Measurements from ENCODE around the gene ARHGEF1.
"Not testable (repeated sequence)": the region's sequence is repeated elsewhere in the genome, so short reads cannot be mapped to it uniquely, and the experiment has no call there.

ARHGEF1 gene

GRCh38 chr19:41906916-41907680 lies 24.1 kb downstream of the ARHGEF1 start:
- no peak for DNase-seq

- DNase-seq, result no peak
Observed at GRCh38 chr19:41907994-41908615, 25.1 kb downstream of the ARHGEF1 start.

GRCh38 chr19:41908724-41909464 lies 25.9 kb downstream of the ARHGEF1 start:
- no peak for DNase-seq

- no peak for DNase-seq
Observed at GRCh38 chr19:41909706-41910105, 26.7 kb downstream of the ARHGEF1 start.

GRCh38 chr19:41910240-41910991 lies 27.4 kb downstream of the ARHGEF1 start:
- DNase-seq, result no peak

GRCh38 chr19:41910992-41911888 lies 28.3 kb downstream of the ARHGEF1 start:
- DNase-seq, result no peak

GRCh38 chr19:41911889-41912731 lies 29.1 kb downstream of the ARHGEF1 start:
- DNase-seq, result no peak

GRCh38 chr19:41912899-41913537 lies 30.0 kb downstream of the ARHGEF1 start:
- DNase-seq, result no peak

GRCh38 chr19:41913538-41914423 lies 30.8 kb downstream of the ARHGEF1 start:
- no peak for DNase-seq

- not testable (repeated sequence) for DNase-seq
Observed at GRCh38 chr19:41914424-41914834, 31.4 kb downstream of the ARHGEF1 start.

GRCh38 chr19:41915021-41915775 lies 32.2 kb downstream of the ARHGEF1 start:
- no peak for DNase-seq

- no peak for DNase-seq
Observed at GRCh38 chr19:41915776-41916414, 32.9 kb downstream of the ARHGEF1 start.

GRCh38 chr19:41917676-41918075 lies 34.7 kb downstream of the ARHGEF1 start:
- no peak for DNase-seq

- DNase-seq, result no peak
Observed at GRCh38 chr19:41918095-41918494, 35.1 kb downstream of the ARHGEF1 start.

GRCh38 chr19:41918653-41919244 lies 35.8 kb downstream of the ARHGEF1 start:
- DNase-seq, result no peak

GRCh38 chr19:41919948-41920712 lies 37.1 kb downstream of the ARHGEF1 start:
- no peak for DNase-seq

All from NCI-H187 (cell line).